NCI-H524 (cell line): ENCODE measurements around the gene FER.
"Not testable (repeated sequence)": the region's sequence is repeated elsewhere in the genome, so short reads cannot be mapped to it uniquely, and the experiment has no call there.

Experiments
- DNase-seq, 2 experiments: peaks; one replicate each; lab custom pipeline; 2025; lab: John Stamatoyannopoulos, UW

FER gene

GRCh38 chr5:108747111-108747773 lies 455 bp upstream of the FER start:
- peak; percentile 28 to 41 for DNase-seq

GRCh38 chr5:108748401-108749127 lies 867 bp downstream of the FER start:
- DNase-seq = peak; percentile 97 to 98

DNA sequence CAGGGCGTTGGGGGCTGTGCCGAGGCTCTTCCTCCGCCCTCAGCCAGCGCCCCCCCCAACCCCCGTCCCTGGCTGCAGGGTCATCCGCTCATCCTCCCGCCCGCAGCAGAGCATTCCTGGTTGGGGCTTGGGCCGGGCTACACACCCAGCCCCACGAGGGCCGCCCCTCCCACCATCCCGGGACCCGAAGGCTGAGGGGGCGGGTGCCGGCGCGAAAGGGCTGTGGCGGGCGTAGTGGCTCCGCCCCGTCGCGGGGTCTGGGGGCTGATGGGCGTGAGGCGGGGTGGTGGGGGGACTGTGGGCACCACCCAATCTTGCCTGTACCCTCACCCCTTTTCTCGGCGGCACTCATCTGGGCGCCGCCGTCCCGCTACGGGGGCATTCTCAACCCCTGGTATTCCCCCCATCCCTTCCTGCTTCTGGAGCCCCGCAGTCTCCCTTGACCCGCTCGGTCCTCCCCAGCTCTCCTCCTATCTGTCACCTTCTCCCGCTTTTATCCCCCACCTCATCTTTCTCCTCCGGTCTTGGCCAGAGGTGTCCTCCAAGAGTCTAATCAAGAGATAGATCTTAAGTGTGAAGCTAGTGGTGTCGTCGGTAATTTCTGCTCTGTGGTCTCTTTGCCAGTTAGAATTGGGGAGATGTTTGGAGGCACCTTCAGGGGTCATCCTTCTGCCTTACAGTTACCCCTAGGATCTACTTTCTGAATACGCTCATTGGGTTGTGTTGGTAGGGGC lies 1.6 kb downstream of the FER start:
- DNase-seq = peak; percentile 72 to 80

DNA sequence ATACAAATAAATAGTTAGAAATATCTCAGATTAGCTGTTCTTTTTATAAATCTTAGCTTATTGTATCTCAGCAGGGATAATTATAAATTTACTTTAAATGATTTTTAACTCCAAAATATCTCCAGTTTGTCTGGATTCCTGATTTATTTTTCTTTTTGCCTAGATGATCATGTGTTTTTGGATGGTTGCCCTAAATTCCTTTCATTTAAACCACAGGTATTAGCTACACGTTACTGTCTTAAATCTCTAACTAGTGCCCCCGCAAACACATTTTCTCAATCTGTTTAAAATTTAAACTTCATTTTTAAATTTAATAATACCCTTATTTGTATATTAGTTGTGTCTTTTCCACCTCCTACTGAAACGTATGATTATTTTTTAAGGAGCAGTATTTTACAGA lies 5.6 kb downstream of the FER start:
- DNase-seq = no peak

GRCh38 chr5:108753877-108754276 lies 6.2 kb downstream of the FER start:
- DNase-seq = no peak

DNA sequence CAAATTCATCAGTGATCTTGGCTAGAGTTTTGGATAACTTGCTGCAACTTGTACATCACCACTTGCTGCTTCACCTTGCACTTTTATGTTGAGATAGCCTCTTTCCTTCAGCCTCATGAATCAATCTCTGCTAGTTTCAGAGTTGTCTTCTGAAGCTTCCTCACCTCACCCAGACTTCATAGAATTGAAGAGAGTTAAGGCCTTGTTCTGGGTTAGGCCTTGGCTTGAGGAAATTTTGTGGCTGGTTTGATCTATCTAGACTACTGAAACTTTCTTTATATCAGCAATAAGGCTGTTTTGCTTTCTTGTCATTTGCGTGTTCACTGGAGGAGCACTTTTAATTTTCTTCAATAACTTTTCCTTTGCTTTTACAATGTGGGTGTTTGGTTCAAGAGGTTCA lies 12.8 kb downstream of the FER start:
- no peak for DNase-seq

- DNase-seq = no peak
Measured at GRCh38 chr5:108762660-108763059, 15.0 kb downstream of the FER start.

DNA sequence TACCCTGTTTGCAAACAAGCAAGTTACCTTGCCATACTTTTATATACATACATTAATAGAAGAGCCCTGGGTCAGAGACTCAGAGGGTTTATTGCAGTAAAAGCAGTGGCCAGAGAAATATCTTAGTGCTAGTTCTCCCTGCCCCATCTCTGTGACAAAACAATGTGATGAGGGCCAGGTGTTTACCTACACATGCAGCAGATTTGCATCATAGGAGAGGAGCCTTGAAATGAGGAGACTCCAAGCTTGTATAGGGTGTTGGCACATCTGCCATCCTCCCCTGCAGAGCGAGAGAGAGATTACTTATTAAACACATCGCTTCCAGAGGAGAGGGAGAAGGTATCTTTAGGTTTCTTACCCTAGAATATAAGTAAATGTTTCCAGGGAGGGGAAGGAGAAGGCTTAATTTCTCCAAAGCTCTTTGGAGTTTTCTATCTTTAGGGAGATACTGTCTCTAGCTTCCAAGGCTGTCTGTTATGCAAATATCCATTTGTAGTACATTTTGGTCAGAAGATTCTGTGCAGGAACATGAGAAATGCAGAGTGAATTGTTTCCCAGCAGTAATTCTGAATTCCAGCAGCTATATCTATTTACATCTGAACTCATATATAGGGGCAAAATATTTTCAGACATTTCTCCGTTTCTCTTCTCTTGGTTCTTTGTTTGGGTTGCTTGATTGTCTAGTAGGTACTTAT lies 15.7 kb downstream of the FER start:
- peak in 1 of 2 experiments; percentile 2 for DNase-seq

DNA sequence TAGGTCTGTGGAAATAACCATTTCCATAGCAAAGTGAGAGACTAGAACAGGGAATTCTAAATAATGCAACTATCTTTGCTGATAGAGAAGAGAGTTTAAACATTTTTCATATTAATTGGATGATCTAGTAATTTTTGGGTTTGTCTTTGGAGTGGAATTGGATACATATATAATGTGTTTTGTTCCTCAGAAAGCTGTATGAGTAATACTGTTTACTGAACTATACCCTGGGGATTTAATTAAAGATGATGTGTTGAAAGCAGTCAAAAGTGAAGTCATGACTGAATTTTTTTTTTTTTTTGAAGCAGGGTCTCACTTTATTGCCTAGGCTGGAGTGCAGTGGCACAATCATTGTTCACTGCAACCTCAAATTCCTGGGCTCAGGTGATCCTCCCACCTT lies 17.9 kb downstream of the FER start:
- no peak for DNase-seq

DNA sequence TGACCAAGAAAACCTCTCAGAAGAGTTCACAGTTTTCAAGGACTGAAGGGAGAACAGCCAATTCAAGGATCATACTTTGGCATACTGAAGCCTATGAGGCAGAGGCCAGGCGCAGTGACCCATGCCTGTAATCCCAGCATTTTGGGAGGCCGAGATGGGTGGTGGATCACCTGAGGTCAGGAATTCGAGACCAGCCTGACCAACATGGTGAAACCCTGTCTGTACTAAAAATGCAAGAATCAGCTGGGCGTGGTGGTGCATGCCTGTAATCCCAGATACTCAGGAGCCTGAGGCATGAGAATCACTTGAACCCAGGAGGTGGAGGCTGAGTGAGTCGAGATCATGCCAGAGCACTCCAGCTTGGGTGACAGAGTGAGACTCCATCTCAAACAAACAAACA lies 19.2 kb downstream of the FER start:
- not testable (repeated sequence) for DNase-seq

GRCh38 chr5:108769352-108769751 lies 21.7 kb downstream of the FER start:
- DNase-seq = no peak

DNA sequence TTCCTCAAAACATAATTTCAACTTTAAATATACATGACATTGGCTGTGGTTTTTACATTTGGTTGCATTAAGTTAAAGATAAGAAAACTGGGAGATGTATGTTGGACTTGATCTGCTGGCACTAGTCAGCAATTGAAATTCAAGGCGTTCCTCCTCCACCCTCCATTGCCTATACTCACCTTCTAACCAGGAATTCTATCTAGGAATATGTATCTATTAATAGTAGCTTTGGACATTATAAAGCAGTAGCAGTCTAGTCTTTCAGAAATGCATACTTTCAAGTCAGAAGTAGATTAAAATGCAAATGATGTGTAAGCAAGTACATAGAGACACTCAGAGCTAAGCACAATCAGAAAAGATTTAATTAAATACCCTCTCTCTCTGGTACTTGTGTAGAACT lies 24.9 kb downstream of the FER start:
- no peak for DNase-seq

DNA sequence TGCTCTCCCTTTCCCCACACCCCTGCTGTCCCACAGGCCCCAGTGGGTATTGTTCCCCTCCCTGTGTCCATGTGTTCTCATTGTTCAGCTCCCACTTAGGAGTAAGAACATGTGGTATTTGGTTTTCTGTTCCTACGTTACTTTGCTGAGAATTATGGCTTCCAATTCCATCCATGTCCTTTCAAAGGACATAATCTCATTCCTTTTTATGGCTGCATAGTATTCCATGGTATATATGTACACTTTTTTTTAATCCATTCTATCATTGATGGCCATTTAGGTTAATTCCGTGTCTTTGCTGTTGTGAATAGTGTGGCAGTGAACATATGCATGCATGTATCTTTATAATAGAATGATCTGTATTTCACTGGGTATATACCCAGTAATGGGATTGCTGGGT lies 25.6 kb downstream of the FER start:
- DNase-seq = no peak

DNA sequence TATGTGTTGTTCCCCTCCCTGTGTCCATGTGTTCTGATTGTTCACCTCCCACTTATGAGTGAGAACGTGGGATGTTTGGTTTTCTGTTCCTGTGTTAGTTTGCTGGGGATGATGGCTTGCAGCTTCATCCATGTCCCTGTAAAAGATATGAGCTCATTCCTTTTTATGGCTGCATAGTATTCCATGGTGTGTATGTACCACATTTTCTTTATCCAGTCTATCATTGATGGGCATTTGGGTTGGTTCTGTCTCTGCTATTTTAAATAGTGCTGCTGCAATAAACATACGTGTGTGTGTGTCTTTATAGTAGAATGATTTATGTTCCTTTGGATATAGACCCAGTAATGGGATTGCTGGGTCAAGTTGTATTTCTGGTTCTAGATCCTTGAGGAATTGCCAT lies 26.4 kb downstream of the FER start:
- DNase-seq = not testable (repeated sequence)

- DNase-seq = not testable (repeated sequence)
Measured at GRCh38 chr5:108777582-108777981, 29.9 kb downstream of the FER start.

DNA sequence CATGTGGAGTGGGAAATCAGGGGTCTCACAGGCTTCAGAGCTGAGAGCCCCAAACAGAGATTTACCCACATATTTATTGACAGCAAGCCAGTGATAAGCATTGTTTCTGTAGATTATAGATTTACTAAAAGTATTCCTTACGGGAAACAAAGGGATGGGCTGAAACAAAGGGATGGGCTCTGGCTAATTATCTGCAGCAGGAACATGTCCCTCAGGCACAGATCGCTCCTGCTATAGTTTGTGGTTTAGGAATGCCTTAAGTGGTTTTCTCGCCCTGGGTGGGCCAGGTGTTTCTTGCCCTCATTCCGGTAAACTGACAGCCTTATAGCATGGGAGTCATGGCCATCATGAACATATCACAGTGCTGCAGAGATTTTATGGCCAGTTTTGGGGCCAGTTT lies 36.9 kb downstream of the FER start:
- not testable (repeated sequence) for DNase-seq

DNA sequence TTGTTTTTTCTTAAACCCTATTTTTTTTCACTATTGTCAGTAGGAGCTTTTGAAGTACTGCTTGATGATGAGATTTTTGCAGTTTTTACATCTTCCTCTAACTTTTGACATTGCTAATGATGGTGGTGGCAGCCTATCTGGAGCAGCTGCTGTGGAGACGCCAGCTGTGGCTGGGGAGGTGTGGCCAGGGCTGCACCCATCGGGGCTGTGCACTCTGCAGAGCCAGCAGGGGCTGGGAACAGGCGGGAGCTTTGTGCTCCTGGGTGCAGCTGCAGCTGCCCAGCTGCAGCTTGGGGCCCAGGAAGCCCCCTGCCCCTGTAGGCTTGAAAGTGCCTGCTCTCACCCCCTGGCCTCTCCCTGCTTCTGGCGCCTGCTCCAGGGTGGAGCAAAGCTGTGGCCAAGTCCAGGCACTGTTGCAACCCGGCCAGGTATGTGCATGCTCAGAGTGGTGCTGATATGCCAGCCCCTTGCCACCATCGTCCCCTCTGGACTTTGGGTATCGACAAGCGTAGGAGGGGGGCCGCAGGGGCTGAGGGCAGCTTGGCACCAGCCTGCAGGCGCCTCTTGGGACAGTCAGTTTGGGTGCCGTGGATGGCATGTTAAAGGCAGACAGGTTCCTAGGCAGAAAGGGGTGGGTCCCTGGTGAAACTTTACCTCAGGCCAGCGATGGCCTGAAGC lies 39.2 kb downstream of the FER start:
- no peak for DNase-seq

GRCh38 chr5:108788142-108788541 lies 40.4 kb downstream of the FER start:
- DNase-seq = no peak

DNA sequence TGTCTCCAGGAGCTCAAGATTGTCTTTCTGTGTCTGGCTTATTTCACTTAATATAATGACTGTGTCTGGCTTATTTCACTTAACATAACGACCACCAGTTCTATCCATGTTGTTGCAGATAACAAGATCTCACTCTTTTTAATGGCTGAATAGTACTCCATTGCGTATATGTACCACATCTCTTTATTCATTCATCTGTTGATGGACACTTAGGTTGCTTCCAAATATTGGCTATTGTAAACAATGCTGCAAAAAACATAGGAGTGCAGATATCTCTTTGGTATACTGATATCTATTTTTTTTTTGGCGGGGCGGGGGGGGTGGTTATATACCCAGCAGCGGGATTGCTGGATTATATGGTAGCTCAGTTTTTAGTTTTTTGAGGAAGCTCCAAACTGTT lies 45.5 kb downstream of the FER start:
- no peak for DNase-seq

DNA sequence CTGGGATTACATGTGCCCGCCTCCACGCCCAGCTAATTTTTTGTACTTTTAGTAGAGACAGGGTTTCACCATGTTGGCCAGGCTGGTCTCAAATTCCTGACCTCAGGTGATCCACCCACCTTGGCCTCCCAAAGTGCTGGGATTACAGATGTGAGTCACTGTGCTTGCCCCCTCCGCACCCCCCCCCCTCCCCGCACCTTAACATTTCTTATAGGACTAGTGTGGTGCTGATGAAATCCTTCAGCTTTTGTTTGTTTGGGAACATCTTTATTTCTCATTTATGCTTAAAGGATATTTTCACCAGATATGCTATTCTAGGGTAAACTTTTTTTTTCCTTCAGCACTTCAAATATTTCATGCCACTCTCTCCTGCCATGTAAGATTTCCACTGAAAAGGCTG lies 46.7 kb downstream of the FER start:
- not testable (repeated sequence) for DNase-seq

GRCh38 chr5:108797396-108797795 lies 49.7 kb downstream of the FER start:
- DNase-seq = no peak

DNA sequence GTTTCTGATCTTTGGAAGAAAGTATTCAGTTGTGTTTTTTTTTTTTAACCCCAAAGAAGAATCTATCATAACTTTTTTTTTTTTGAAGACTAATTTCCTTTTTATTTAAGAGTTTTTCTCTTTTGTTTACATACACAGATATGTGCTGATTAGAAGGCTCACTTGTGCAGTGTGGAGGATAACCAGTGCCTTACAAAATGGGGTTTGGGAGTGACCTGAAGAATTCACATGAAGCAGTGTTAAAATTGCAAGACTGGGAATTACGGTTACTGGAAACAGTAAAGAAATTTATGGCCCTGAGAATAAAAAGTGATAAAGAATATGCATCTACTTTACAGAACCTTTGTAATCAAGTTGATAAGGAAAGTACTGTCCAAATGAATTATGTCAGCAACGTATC lies 50.3 kb downstream of the FER start:
- DNase-seq = no peak
